Common myeloid progenitor, CD34-positive (primary cell): ENCODE measurements around the gene N4BP2L1.

Experiments used
- CTCF ChIA-PET: fragments of 350-600 bp; sonication (Branson Sonifier 250); formaldehyde crosslinking; loops from one replicate; lab custom pipeline; 2021; ENCODE audit warnings: antibody characterized with exemption; lab: Charles Lee
- POLR2A ChIA-PET: fragments of 350-600 bp; sonication (Branson Sonifier 250); formaldehyde crosslinking; loops from one replicate; lab custom pipeline; 2021; ENCODE audit warnings: antibody characterized with exemption; lab: Charles Lee
- DNase-seq, 3 donors: peaks; one replicate each; pipeline versions ENCODE4 v3.0.0 to v3.0.0-alpha.2; 2013
- H3K27ac ChIP-seq, 2 experiments: 1 replicate in 1 of 2; 2 replicates in 1 of 2; pipeline ENCODE4 v1.7.0; 2013; ENCODE audit warnings: inconsistent platforms in 2 of 2, low read length in 2 of 2, mild to moderate bottlenecking in 2 of 2, low read depth in 1 of 2, moderate library complexity in 1 of 2; ENCODE audit not compliant: severe bottlenecking in 2 of 2, insufficient read depth in 1 of 2, poor library complexity in 1 of 2
- H3K27me3 ChIP-seq, 5 experiments: replicated peaks in 2 of 5; 1 replicate in 3 of 5; 2 replicates in 2 of 5; pipeline versions ENCODE4 v1.6.1 to v1.7.0; 2013; ENCODE audit warnings: low read length in 4 of 5, mild to moderate bottlenecking in 2 of 5, moderate library complexity in 2 of 5, inconsistent platforms in 1 of 5; ENCODE audit not compliant: insufficient read depth in 5 of 5, control insufficient read depth in 4 of 5
- H3K36me3 ChIP-seq, 4 experiments: 1 replicate in 2 of 4; 2 replicates in 2 of 4; pipeline versions ENCODE4 v1.6.1 to v1.7.0; 2013; ENCODE audit warnings: low read length in 3 of 4, control low read depth in 1 of 4, mild to moderate bottlenecking in 1 of 4; ENCODE audit not compliant: control insufficient read depth in 4 of 4, insufficient read depth in 4 of 4
- H3K4me1 ChIP-seq, 4 experiments: 1 replicate in 3 of 4; 2 replicates in 1 of 4; pipeline versions ENCODE4 v1.6.1 to v1.7.1; 2013; ENCODE audit warnings: low read length in 3 of 4, mild to moderate bottlenecking in 3 of 4, control low read depth in 1 of 4, inconsistent platforms in 1 of 4, moderate library complexity in 1 of 4; ENCODE audit not compliant: control insufficient read depth in 4 of 4, insufficient read depth in 4 of 4; ENCODE audit errors: control extremely low read depth in 1 of 4
- H3K4me3 ChIP-seq, 7 experiments: 1 replicate in 4 of 7; 2 replicates in 3 of 7; pipeline versions ENCODE4 v1.5.1 to v1.7.0; 2013; ENCODE audit warnings: mild to moderate bottlenecking in 7 of 7, low read length in 6 of 7, moderate library complexity in 6 of 7, inconsistent platforms in 2 of 7, low read depth in 2 of 7, control low read depth in 1 of 7; ENCODE audit not compliant: insufficient read depth in 4 of 7, control insufficient read depth in 1 of 7; ENCODE audit errors: extremely low read depth in 1 of 7
- H3K9me3 ChIP-seq, 5 experiments: 1 replicate in 4 of 5; 2 replicates in 1 of 5; pipeline versions ENCODE4 v1.6.1 to v1.7.1; 2013; ENCODE audit warnings: low read length in 4 of 5, mild to moderate bottlenecking in 2 of 5, inconsistent platforms in 1 of 5, low read depth in 1 of 5, moderate library complexity in 1 of 5; ENCODE audit not compliant: control insufficient read depth in 4 of 5, insufficient read depth in 2 of 5; ENCODE audit errors: control extremely low read depth in 1 of 5
- WGBS: methylation state at CpG from one replicate; pipeline ENCODE4 v1.1.5; 2013; ENCODE audit not compliant: insufficient coverage; 5-methylcytosine and 5-hydroxymethylcytosine counted together

N4BP2L1 gene

GRCh38 chr13:32407854-32408253, 20.1 kb downstream of the N4BP2L1 start:
- Histone ChIP-seq H3K4me3 (no peak overlapping the region), H3K36me3 (peaks cover 8 to 28% (median 21%) of the 10 kb centered on the region in 4 experiments), H3K4me1 (peaks cover 7 to 17% (median 12%) of the 10 kb centered on the region in 4 experiments), H3K9me3 (no peaks in the 10 kb centered on the region), H3K27me3 (no peaks in the 10 kb centered on the region), H3K27ac (no peak overlapping the region)
- WGBS: 96% methylated on average over 5 of the region's 6 CpGs
- DNase-seq: no peak
- ChIA-PET POLR2A (no interaction called here), CTCF (interaction anchor here (1.3 to 1.9 kb wide), 3 partner anchors 11 to 173 kb away, joined by 3 to 6 read pairs (median 6); no protein-coding TSS in a partner anchor)

GRCh38 chr13:32403108-32403507, 24.8 kb downstream of the N4BP2L1 start:
- ChIA-PET POLR2A (no interaction called here), CTCF (interaction anchor here (1.3 kb wide), 2 partner anchors 24 to 40 kb away, joined by 3 to 4 read pairs; no protein-coding TSS in a partner anchor)
- no CpG with 5 or more reads among the region's 4 CpGs for WGBS
- no peak overlapping the region for H3K4me3 ChIP-seq
- no peak for DNase-seq
- H3K27me3 ChIP-seq: no peaks in the 10 kb centered on the region
- no peaks in the 10 kb centered on the region for H3K4me1 ChIP-seq
- H3K9me3 ChIP-seq: no peaks in the 10 kb centered on the region
- peaks cover 14 to 53% (median 43%) of the 10 kb centered on the region in 4 experiments for H3K36me3 ChIP-seq
- no peak overlapping the region for H3K27ac ChIP-seq

GRCh38 chr13:32391101-32391619, 36.8 kb downstream of the N4BP2L1 start:
- WGBS: 96% methylated on average over 4 of the region's 4 CpGs
- no peak overlapping the region for H3K27ac ChIP-seq
- no peak for DNase-seq
- no peaks in the 10 kb centered on the region for H3K9me3 ChIP-seq
- peaks cover 3 to 22% (median 3%) of the 10 kb centered on the region in 4 experiments for H3K36me3 ChIP-seq
- ChIA-PET CTCF (interaction anchor here (1.0 to 1.3 kb wide), 4 partner anchors 10 to 50 kb away, joined by 3 read pairs; partner anchors contain the start of gene N4BP2L1), POLR2A (interaction anchor here (1.0 kb wide), 1 partner anchor 13 kb away, joined by 3 read pairs; no protein-coding TSS in a partner anchor)
- H3K4me1 ChIP-seq: peaks cover 0 to 10% (median 4%) of the 10 kb centered on the region in 4 experiments
- H3K4me3 ChIP-seq: no peak overlapping the region
- H3K27me3 ChIP-seq: no peaks in the 10 kb centered on the region

GRCh38 chr13:32390484-32390883, 37.4 kb downstream of the N4BP2L1 start:
- H3K4me1 ChIP-seq: peaks cover 0 to 10% (median 4%) of the 10 kb centered on the region in 4 experiments
- H3K36me3 ChIP-seq: peaks cover 3 to 21% (median 4%) of the 10 kb centered on the region in 4 experiments
- CTCF ChIA-PET: interaction anchor here (0.9 to 1.3 kb wide), 3 partner anchors 10 to 51 kb away, joined by 3 read pairs; no protein-coding TSS in a partner anchor
- POLR2A ChIA-PET: interaction anchor here (1.0 kb wide), 1 partner anchor 14 kb away, joined by 3 read pairs; no protein-coding TSS in a partner anchor
- no CpG with 5 or more reads among the region's 1 CpG for WGBS
- no peaks in the 10 kb centered on the region for H3K27me3 ChIP-seq
- H3K27ac ChIP-seq: no peak overlapping the region
- H3K9me3 ChIP-seq: no peaks in the 10 kb centered on the region
- H3K4me3 ChIP-seq: peak overlapping the region in 1 of 7 experiments; percentile 17
- DNase-seq: no peak

GRCh38 chr13:32390048-32390447, 37.9 kb downstream of the N4BP2L1 start:
- Histone ChIP-seq H3K27ac (no peak overlapping the region), H3K9me3 (no peaks in the 10 kb centered on the region), H3K4me3 (peak overlapping the region in 1 of 7 experiments; percentile 17), H3K36me3 (peaks cover 3 to 23% (median 8%) of the 10 kb centered on the region in 4 experiments), H3K4me1 (peaks cover 0 to 10% (median 4%) of the 10 kb centered on the region in 4 experiments), H3K27me3 (no peaks in the 10 kb centered on the region)
- peak; percentile 12 to 50 (median 40) for DNase-seq
- CTCF ChIA-PET: interaction anchor here (0.9 to 1.0 kb wide), 2 partner anchors 11 to 51 kb away, joined by 3 read pairs; no protein-coding TSS in a partner anchor
- POLR2A ChIA-PET: interaction anchor here (0.6 to 1.0 kb wide), 2 partner anchors 15 to 129 kb away, joined by 3 read pairs; no protein-coding TSS in a partner anchor
- 38% methylated on average over 2 of the region's 4 CpGs for WGBS

- peaks cover 0 to 8% (median 4%) of the 10 kb centered on the region in 4 experiments for H3K4me1 ChIP-seq
- peaks cover 2 to 53% (median 19%) of the 10 kb centered on the region in 4 experiments for H3K36me3 ChIP-seq
- H3K4me3 ChIP-seq: no peak overlapping the region
- H3K9me3 ChIP-seq: no peaks in the 10 kb centered on the region
- CTCF ChIA-PET: interaction anchor here (0.9 to 1.6 kb wide), 6 partner anchors 10 to 196 kb away, joined by 3 to 5 read pairs (median 4); no protein-coding TSS in a partner anchor
- H3K27me3 ChIP-seq: no peaks in the 10 kb centered on the region
- DNase-seq: no peak
- no peak overlapping the region for H3K27ac ChIP-seq
- POLR2A ChIA-PET: no interaction called here
These were observed 42.5 kb downstream of the N4BP2L1 start for GRCh38 chr13:32385410-32385809.

GRCh38 chr13:32384702-32385101, 43.2 kb downstream of the N4BP2L1 start:
- Histone ChIP-seq H3K4me3 (no peak overlapping the region), H3K27ac (no peak overlapping the region), H3K36me3 (peaks cover 2 to 55% (median 21%) of the 10 kb centered on the region in 4 experiments), H3K27me3 (no peaks in the 10 kb centered on the region), H3K9me3 (no peaks in the 10 kb centered on the region), H3K4me1 (peaks cover 0 to 2% (median under 1%) of the 10 kb centered on the region in 4 experiments)
- ChIA-PET CTCF (interaction anchor here (0.9 to 1.6 kb wide), 6 partner anchors 10 to 197 kb away, joined by 3 to 5 read pairs (median 4); no protein-coding TSS in a partner anchor), POLR2A (no interaction called here)
- DNase-seq: peak in 2 of 3 donors; percentile 21 to 25
- 92% methylated on average over 2 of the region's 2 CpGs for WGBS
